GM19239 (cell line): ENCODE data around the gene PYGL.
A peak's percentile ranks its signal among the peaks of the same experiment; 100 is the strongest.

Source experiments
- DNase-seq: peaks from one replicate; pipeline ENCODE4 v3.0.0; 2011; ENCODE audit warnings: low spot score; ENCODE audit not compliant: insufficient read length
- FAIRE-seq: peaks from 2 replicates; lab custom pipeline; 2011; peaks lifted over from hg19 to GRCh38; lab: Jason Lieb, UNC

Gene PYGL

GRCh38 chr14:50943943-50944646 lies at the start of gene PYGL:
PYGL (minus strand) TSS chr14:50944483; CDS start chr14:50944403, 80 bp downstream.
- peak; percentile 37 for DNase-seq
- no peak for FAIRE-seq

- FAIRE-seq (no peak), DNase-seq (no peak)
Measured at GRCh38 chr14:50985859-50986331, 41.6 kb upstream of the PYGL start.

- FAIRE-seq (no peak), DNase-seq (no peak)
Measured at GRCh38 chr14:50985124-50985858, 41.0 kb upstream of the PYGL start.

- no peak for FAIRE-seq
- no peak for DNase-seq
Measured at GRCh38 chr14:50984036-50984710, 39.9 kb upstream of the PYGL start.

GRCh38 chr14:50979941-50980850 lies 35.9 kb upstream of the PYGL start:
- no peak for DNase-seq
- no peak for FAIRE-seq

- FAIRE-seq (peak; percentile 95), DNase-seq (peak; percentile 49)
Measured at GRCh38 chr14:50978888-50979287, 34.6 kb upstream of the PYGL start.

GRCh38 chr14:50978529-50978871 lies 34.2 kb upstream of the PYGL start:
- FAIRE-seq, result no peak

GRCh38 chr14:50977863-50978528 lies 33.7 kb upstream of the PYGL start:
- DNase-seq, result no peak
- peak; percentile 73 for FAIRE-seq

More at GRCh38 chr14:50978529-50978871, 34.2 kb upstream of the PYGL start:
- no peak for DNase-seq

GRCh38 chr14:50974118-50974517 lies 29.8 kb upstream of the PYGL start:
- FAIRE-seq (no peak), DNase-seq (no peak)

- DNase-seq, result no peak
- no peak for FAIRE-seq
Measured at GRCh38 chr14:50972734-50973133, 28.5 kb upstream of the PYGL start.

GRCh38 chr14:50970886-50971781 lies 26.9 kb upstream of the PYGL start:
- no peak for DNase-seq
- no peak for FAIRE-seq

GRCh38 chr14:50967790-50968189 lies 23.5 kb upstream of the PYGL start:
- FAIRE-seq, result no peak
- DNase-seq, result no peak

- FAIRE-seq (no peak), DNase-seq (no peak)
Measured at GRCh38 chr14:50967103-50967502, 22.8 kb upstream of the PYGL start.

- no peak for FAIRE-seq
Measured at GRCh38 chr14:50964683-50965390, 20.6 kb upstream of the PYGL start.

GRCh38 chr14:50963919-50964318 lies 19.6 kb upstream of the PYGL start:
- DNase-seq, result no peak
- FAIRE-seq, result no peak

More at GRCh38 chr14:50964683-50965390, 20.6 kb upstream of the PYGL start:
- DNase-seq, result no peak

- FAIRE-seq (no peak), DNase-seq (no peak)
Measured at GRCh38 chr14:50961605-50962221, 17.4 kb upstream of the PYGL start.

GRCh38 chr14:50957296-50957695 lies 13.0 kb upstream of the PYGL start:
- no peak for DNase-seq
- FAIRE-seq, result no peak
